ENCODE data around the gene TMC6. TPM values are rescaled to one million over a fixed set of nuclear protein-coding genes. Genes with fewer than 3 reads are reported as not detected.

Gene TMC6
- total and polyA plus RNA-seq, 2 of the 13 experiments (the other 11 are each of a cell fraction or from before 2014, with no cell fraction given), result 48.4 to 99.1 TPM

DNA sequence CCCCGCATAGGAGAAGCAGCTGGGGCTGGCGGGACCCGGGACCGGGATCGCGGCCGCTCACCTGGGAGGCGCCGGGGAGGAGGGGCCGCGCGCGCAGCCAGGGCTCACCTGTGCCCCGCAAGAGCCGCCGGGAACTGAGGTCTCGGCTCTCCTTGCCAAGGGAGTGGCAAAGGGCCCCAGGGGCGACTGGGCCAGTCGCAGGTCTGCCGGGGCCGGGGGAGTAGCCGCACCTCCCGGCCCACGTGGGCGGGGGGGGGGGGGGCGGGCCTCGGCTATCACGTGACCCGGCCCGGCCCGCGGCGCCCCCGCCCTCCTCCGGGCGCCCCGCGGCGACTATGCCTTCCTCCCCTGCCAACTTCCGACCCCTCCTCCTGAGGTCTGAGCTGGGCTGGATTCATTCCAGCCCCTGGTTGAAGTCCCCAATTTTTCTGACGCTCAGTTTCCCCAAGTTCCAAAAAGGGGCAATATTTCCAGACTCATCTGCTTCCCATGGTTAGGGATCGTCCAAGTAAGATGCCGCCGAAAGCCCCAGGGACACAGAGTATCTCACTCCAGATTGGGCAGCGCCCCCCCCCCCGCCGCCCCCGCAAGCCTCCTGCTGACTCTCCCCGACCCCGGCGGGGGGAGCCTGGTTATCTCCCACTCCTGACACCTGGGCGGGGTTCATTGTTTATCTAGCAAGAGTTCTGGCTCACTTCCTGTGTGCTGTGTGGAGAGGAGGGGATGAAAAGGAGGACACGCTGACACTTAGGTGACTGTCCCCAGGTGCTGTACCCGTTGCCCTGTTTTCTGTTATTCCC, at the start of gene TMC6 (continued):
- TF ChIP-seq, protein P1, sequence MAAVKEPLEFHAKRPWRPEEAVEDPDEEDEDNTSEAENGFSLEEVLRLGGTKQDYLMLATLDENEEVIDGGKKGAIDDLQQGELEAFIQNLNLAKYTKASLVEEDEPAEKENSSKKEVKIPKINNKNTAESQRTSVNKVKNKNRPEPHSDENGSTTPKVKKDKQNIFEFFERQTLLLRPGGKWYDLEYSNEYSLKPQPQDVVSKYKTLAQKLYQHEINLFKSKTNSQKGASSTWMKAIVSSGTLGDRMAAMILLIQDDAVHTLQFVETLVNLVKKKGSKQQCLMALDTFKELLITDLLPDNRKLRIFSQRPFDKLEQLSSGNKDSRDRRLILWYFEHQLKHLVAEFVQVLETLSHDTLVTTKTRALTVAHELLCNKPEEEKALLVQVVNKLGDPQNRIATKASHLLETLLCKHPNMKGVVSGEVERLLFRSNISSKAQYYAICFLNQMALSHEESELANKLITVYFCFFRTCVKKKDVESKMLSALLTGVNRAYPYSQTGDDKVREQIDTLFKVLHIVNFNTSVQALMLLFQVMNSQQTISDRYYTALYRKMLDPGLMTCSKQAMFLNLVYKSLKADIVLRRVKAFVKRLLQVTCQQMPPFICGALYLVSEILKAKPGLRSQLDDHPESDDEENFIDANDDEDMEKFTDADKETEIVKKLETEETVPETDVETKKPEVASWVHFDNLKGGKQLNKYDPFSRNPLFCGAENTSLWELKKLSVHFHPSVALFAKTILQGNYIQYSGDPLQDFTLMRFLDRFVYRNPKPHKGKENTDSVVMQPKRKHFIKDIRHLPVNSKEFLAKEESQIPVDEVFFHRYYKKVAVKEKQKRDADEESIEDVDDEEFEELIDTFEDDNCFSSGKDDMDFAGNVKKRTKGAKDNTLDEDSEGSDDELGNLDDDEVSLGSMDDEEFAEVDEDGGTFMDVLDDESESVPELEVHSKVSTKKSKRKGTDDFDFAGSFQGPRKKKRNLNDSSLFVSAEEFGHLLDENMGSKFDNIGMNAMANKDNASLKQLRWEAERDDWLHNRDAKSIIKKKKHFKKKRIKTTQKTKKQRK (IDR thresholded peaks at IDR 0.05; ENCODE audit: low read length), result no peak
- TF ChIP-seq ZNF501 (CRISPR knock-in tag; IDR thresholded peaks at IDR 0.05) (0 out of 2 replicates have a peak, but pooled peaks have one; percentile 5), ZNF567 (CRISPR knock-in tag; IDR thresholded peaks at IDR 0.05; ENCODE audit: borderline replicate concordance) (no peak), EED (CRISPR knock-in tag; IDR thresholded peaks at IDR 0.05) (0 out of 2 replicates have a peak, but pooled peaks have one; percentile 73), ZNF878 (CRISPR knock-in tag; IDR thresholded peaks at IDR 0.05) (peak; percentile 73; the same call in 1 of the 2 replicates), GATAD1 (CRISPR knock-in tag; IDR thresholded peaks at IDR 0.05) (peak; percentile 23; the same call in 1 of the 2 replicates), PATZ1 (CRISPR knock-in tag; IDR thresholded peaks at IDR 0.05) (peak; percentile 96), REPIN1 (CRISPR knock-in tag; IDR thresholded peaks at IDR 0.05; ENCODE audit: borderline replicate concordance, low read depth) (no peak)
- TF ChIP-seq, protein P2, sequence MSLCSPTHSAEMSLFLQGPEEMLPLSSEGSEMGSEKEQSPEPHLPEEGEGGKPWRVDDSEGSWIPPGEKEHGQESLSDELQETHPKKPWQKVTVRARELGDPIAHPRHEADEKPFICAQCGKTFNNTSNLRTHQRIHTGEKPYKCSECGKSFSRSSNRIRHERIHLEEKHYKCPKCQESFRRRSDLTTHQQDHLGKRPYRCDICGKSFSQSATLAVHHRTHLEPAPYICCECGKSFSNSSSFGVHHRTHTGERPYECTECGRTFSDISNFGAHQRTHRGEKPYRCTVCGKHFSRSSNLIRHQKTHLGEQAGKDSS (CRISPR knock-in tag; IDR thresholded peaks at IDR 0.05; ENCODE audit: borderline replicate concordance, low read depth), result no peak
- TF ChIP-seq, protein P3, sequence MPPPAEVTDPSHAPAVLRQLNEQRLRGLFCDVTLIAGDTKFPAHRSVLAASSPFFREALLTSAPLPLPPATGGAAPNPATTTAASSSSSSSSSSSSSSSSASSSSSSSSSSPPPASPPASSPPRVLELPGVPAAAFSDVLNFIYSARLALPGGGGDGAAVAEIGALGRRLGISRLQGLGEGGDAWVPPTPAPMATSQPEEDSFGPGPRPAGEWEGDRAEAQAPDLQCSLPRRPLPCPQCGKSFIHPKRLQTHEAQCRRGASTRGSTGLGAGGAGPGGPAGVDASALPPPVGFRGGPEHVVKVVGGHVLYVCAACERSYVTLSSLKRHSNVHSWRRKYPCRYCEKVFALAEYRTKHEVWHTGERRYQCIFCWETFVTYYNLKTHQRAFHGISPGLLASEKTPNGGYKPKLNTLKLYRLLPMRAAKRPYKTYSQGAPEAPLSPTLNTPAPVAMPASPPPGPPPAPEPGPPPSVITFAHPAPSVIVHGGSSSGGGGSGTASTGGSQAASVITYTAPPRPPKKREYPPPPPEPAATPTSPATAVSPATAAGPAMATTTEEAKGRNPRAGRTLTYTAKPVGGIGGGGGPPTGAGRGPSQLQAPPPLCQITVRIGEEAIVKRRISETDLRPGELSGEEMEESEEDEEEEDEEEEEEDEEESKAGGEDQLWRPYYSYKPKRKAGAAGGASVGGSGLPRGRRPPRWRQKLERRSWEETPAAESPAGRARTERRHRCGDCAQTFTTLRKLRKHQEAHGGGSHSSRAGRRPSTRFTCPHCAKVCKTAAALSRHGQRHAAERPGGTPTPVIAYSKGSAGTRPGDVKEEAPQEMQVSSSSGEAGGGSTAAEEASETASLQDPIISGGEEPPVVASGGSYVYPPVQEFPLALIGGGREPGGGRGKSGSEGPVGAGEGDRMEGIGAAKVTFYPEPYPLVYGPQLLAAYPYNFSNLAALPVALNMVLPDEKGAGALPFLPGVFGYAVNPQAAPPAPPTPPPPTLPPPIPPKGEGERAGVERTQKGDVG (CRISPR knock-in tag; IDR thresholded peaks at IDR 0.05; ENCODE audit: borderline replicate concordance), result 0 out of 2 replicates have a peak, but pooled peaks have one; percentile 8
- TF ChIP-seq, protein P4, sequence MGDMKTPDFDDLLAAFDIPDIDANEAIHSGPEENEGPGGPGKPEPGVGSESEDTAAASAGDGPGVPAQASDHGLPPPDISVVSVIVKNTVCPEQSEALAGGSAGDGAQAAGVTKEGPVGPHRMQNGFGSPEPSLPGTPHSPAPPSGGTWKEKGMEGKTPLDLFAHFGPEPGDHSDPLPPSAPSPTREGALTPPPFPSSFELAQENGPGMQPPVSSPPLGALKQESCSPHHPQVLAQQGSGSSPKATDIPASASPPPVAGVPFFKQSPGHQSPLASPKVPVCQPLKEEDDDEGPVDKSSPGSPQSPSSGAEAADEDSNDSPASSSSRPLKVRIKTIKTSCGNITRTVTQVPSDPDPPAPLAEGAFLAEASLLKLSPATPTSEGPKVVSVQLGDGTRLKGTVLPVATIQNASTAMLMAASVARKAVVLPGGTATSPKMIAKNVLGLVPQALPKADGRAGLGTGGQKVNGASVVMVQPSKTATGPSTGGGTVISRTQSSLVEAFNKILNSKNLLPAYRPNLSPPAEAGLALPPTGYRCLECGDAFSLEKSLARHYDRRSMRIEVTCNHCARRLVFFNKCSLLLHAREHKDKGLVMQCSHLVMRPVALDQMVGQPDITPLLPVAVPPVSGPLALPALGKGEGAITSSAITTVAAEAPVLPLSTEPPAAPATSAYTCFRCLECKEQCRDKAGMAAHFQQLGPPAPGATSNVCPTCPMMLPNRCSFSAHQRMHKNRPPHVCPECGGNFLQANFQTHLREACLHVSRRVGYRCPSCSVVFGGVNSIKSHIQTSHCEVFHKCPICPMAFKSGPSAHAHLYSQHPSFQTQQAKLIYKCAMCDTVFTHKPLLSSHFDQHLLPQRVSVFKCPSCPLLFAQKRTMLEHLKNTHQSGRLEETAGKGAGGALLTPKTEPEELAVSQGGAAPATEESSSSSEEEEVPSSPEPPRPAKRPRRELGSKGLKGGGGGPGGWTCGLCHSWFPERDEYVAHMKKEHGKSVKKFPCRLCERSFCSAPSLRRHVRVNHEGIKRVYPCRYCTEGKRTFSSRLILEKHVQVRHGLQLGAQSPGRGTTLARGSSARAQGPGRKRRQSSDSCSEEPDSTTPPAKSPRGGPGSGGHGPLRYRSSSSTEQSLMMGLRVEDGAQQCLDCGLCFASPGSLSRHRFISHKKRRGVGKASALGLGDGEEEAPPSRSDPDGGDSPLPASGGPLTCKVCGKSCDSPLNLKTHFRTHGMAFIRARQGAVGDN (CRISPR knock-in tag; IDR thresholded peaks at IDR 0.05), result peak; percentile 56

Data from HepG2 (cell line).